Parietal lobe (tissue), 2 donors: ENCODE data around the gene EPM2A. TPM values are rescaled to one million over a fixed set of nuclear protein-coding genes. Genes with fewer than 3 reads are reported as not detected.

ENCODE experiments used
- small RNA-seq: library from RNA; depleted of rRNA; stranded (forward); fragments of <200 nt; gene quantifications from one replicate; pipeline ENCODE3, GENCODE V24; 2014; ENCODE audit warnings: low replicate concordance
- total RNA-seq: library from RNA; depleted of rRNA; stranded (reverse); fragments of >200 nt; gene quantifications from one replicate; pipeline ENCODE4 v1.2.3, GENCODE V29; 2014

The EPM2A gene
- 31.0 TPM for total RNA-seq

DNA sequence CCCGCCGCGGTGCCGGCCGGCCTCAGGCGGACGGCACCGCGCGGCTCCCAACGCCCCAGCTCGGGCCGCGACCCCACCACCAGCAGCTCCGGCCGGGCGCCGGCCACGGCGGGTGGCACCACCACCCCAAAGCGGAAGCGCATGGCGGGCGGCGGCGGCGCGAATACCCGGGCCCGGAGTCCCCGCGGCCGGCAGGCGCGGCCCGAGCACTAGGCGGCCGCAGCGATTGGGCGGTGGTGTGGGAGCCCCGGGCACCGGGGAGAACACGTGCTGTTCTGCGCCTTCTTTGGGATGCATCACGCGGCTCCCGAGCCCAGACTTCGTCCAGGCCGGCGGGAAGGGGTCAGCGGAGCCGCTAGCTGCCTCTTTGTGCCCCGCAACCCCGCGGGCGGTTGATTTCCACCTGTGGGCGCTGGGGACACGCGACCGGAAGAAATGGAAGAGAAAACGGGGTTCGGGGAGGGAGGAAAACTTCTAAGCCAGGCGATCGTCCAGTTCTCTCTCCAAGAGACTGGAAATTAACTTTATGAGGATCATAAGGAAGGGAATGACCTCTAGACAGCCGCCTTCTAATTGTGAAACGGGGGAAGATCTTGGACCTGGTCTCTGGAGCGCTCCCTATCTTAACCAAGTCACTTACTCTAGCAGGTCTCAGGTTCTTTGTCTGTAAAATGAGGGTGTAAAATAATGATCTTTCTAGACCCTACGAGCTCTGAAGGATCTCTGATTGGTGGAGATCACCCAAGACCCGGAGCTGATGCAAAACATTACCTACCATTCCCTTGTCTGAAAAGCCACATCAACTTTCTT is at the start of gene EPM2A:
Gene EPM2A, minus strand, starts transcription at position 165 of the 810 bp plus-strand sequence. Its CDS starts 22 bp downstream, at position 143.

Small RNA genes lying within 50 kb of the gene (small RNA-seq; reads per million reads assigned to genes)
- gene AL023806.2: not detected

Other genes with a start within 250 kb of the EPM2A start
- 82.6 TPM for gene FBXO30, start 79.3 kb upstream of the EPM2A start, total RNA-seq
- 123 TPM for gene SHPRH, start 228.8 kb upstream of the EPM2A start, total RNA-seq